Heart right ventricle (tissue), 16 donors: ENCODE measurements around the gene FBXL20. TPM values are rescaled to one million over a fixed set of nuclear protein-coding genes. Genes with fewer than 3 reads are reported as not detected.
A peak's percentile ranks its signal among the peaks of the same experiment; 100 is the strongest.
"Not testable (repeated sequence)": the region's sequence is repeated elsewhere in the genome, so short reads cannot be mapped to it uniquely, and the experiment has no call there.

Source experiments
- ATAC-seq, 8 donors: fragments of 200-7000 bp; cut with Tn5 transposase; one replicate each; pipeline ENCODE4 v1.9.1; 2020; ENCODE audit warnings: mild to moderate bottlenecking in 8 of 8, moderate library complexity in 8 of 8, moderate number of reproducible peaks in 1 of 8
- DNase-seq, 2 donors: peaks; one replicate each; pipeline ENCODE4 v3.0.0-alpha.2; 2020
- H3K27ac ChIP-seq, 10 donors: fragments of 200-600 bp; sonication (generic) in 2 of 10; one replicate each; pipeline versions ENCODE4 v1.5.0 to v1.8.0; 2020 to 2022; ENCODE audit warnings: mild to moderate bottlenecking in 3 of 10
- H3K27me3 ChIP-seq, 7 donors: fragments of 200-600 bp; one replicate each; pipeline ENCODE4 v1.8.0; 2021 to 2022; ENCODE audit warnings: mild to moderate bottlenecking in 2 of 7
- H3K36me3 ChIP-seq, 9 donors: fragments of 200-600 bp; sonication (generic) in 1 of 9; one replicate each; pipeline versions ENCODE4 v1.5.0 to v1.8.0; 2020 to 2022; ENCODE audit warnings: mild to moderate bottlenecking in 2 of 9
- H3K4me1 ChIP-seq, 9 donors: fragments of 200-600 bp; sonication (generic) in 1 of 9; one replicate each; pipeline versions ENCODE4 v1.5.0 to v1.8.0; 2020 to 2022; ENCODE audit warnings: mild to moderate bottlenecking in 4 of 9
- H3K4me3 ChIP-seq, 10 donors: fragments of 200-600 bp; sonication (generic) in 2 of 10; one replicate each; pipeline versions ENCODE4 v1.5.0 to v1.8.0; 2020 to 2022; ENCODE audit warnings: mild to moderate bottlenecking in 7 of 10, moderate library complexity in 2 of 10
- H3K9me3 ChIP-seq, 11 donors: fragments of 200-600 bp in 10 of 11; sonication (generic) in 2 of 11; one replicate each; pipeline versions ENCODE4 v1.5.0 to v1.8.0; 2013 to 2022; ENCODE audit warnings: mild to moderate bottlenecking in 2 of 11, control low read depth in 1 of 11, moderate library complexity in 1 of 11
- CTCF ChIP-seq, 9 donors: fragments of 200-600 bp; sonication (generic) in 2 of 9; IDR thresholded peaks; one replicate each; pipeline versions ENCODE4 v1.5.0 to v1.8.0; 2021 to 2022; ENCODE audit warnings: antibody characterized with exemption in 9 of 9, mild to moderate bottlenecking in 5 of 9, moderate library complexity in 1 of 9
- WGBS, 2 donors: extraction: QIAGEN DNeasy Blood & Tissue Kit; methylation state at CpG; one replicate each; pipeline ENCODE4 v1.1.7; 2013; ENCODE audit warnings: inconsistent platforms in 1 of 2; 5-methylcytosine and 5-hydroxymethylcytosine counted together
- intact Hi-C, 10 donors: fragments of 100-400 bp; cut with DNase I; formaldehyde crosslinking; loops; one replicate each; pipeline versions ENCODE4 v1.11.1 to v1.14.2; 2022
- polyA plus RNA-seq, 2 donors: library from polyadenylated mRNA; stranded (reverse); fragments of 200-250 nt; gene quantifications; one replicate each; pipeline ENCODE4 v1.2.3, GENCODE V29; 2013
- total RNA-seq, 10 donors: library from RNA; stranded (reverse); fragmentation: NEBNext Ultra II Directional in 3 of 10; extraction: Animal tissue kit (Norgen Biotek cat#: 25700) in 3 of 10; gene quantifications; one replicate each; pipeline versions ENCODE4 v1.2.1 to v1.2.4, GENCODE V29; 2021 to 2023
- donor health status: Arrhythmogenic right ventricular cardiomyopathy.
- donor health status: ischemic (EF 13 %, LVEDD 7.1; RV severe dilation, severe dysfunction).
- donor health status: healthy with polysubstance abuse.
- donor health status: DM: no; HTN: yes; CAD: no.
- donor health status: DM: no; HTN: no; CAD: no.
- donor health status: ischemic (EF 25% LVEDD 6.9; RV normal size, moderate dysfunction).
- donor health status: ischemic (EF 25% LVEDD 5.7; RV mildly dilated, moderate dysfunction).
- donor health status: healthy.
- donor health status: DM: yes; HTN: yes; CAD: no.
- donor health status: Ischemic cardiomyopathy.
- donor health status: ischemic (EF 35%, LVEDD 5.7; RV mildly dilated, moderate dysfunction).
- donor health status: nonischemic (EF 11% LVEDD 7.7; RV severe dilation, severe dysfunction).
- donor health status: DM: yes; HTN: yes; CAD: no.
- donor health status: PGD.
- donor health status: ischemic (EF 29% LVEDD 5.4; RV normal size, mild dysfunction).
- donor health status: nonischemic (EF 23%, LVEDD 6.1; RV moderate dilation, normal function).

The FBXL20 gene
- total and polyA plus RNA-seq, 12 donors = 1.7 to 19.7 (median 15.5) TPM

GRCh38 chr17:39294060-39294459 is 107.4 kb downstream of the FBXL20 start:
- Histone ChIP-seq H3K4me3 (no peak overlapping the region), H3K36me3 (peaks cover 0 to 95% (median 22%) of the 10 kb centered on the region in 9 donors), H3K9me3 (no peaks in the 10 kb centered on the region), H3K27me3 (no peaks in the 10 kb centered on the region), H3K4me1 (no peaks in the 10 kb centered on the region), H3K27ac (no peak overlapping the region)
- DNase-seq (no peak), ATAC-seq (no peak)
- TF ChIP-seq CTCF (IDR thresholded peaks at IDR 0.05) = no peak
- intact Hi-C loops = no loop called here

- 98 to 99% methylated on average over 8 of the region's 8 CpGs for WGBS, 2 donors
- H3K27ac ChIP-seq, H3K9me3 ChIP-seq, H3K27me3 ChIP-seq, intact Hi-C loops, ATAC-seq, DNase-seq, H3K4me3 ChIP-seq, H3K4me1 ChIP-seq: not testable (repeated sequence)
- peaks cover 0 to 88% (median 12%) of the 10 kb centered on the region in 9 donors for H3K36me3 ChIP-seq
These were observed 108.9 kb downstream of the FBXL20 start for GRCh38 chr17:39292546-39292945.

- DNase-seq, H3K4me3 ChIP-seq, H3K27me3 ChIP-seq, H3K9me3 ChIP-seq, ATAC-seq: not testable (repeated sequence)
- 78 to 85% methylated on average over 3 of the region's 3 CpGs for WGBS, 2 donors
- peaks cover 0 to 19% (median 0%) of the 10 kb centered on the region in 9 donors for H3K4me1 ChIP-seq
- peak overlapping the region in 4 of 10 donors; percentile 36 to 45 (median 38) for H3K27ac ChIP-seq
- peaks cover 0 to 81% (median 3%) of the 10 kb centered on the region in 9 donors for H3K36me3 ChIP-seq
- intact Hi-C loops = loop anchor here in 2 of 10 donors (10.0 kb wide), 2 partner anchors 58 to 118 kb away; partner anchors contain the start of gene FBXL20 (in 1 of the 2)
These were observed 114.9 kb downstream of the FBXL20 start for GRCh38 chr17:39286513-39286912.

GRCh38 chr17:39284685-39285084 is 116.7 kb downstream of the FBXL20 start:
- H3K9me3 ChIP-seq = no peaks in the 10 kb centered on the region
- ATAC-seq (no peak), DNase-seq (no peak)
- H3K36me3 ChIP-seq = peaks cover 0 to 79% (median 3%) of the 10 kb centered on the region in 9 donors
- H3K27ac ChIP-seq = peak overlapping the region in 1 of 10 donors; percentile 32
- 96 to 97% methylated on average over 5 of the region's 5 CpGs for WGBS, 2 donors
- no peak for TF ChIP-seq CTCF (IDR thresholded peaks at IDR 0.05)
- H3K27me3 ChIP-seq = no peaks in the 10 kb centered on the region
- peaks cover 0 to 30% (median 6%) of the 10 kb centered on the region in 9 donors for H3K4me1 ChIP-seq
- intact Hi-C loops = loop anchor here in 3 of 10 donors (5.0 to 10.0 kb wide), 3 partner anchors 60 to 120 kb away; partner anchors contain the start of gene FBXL20 (in 2 of the 3)
- H3K4me3 ChIP-seq = no peak overlapping the region

GRCh38 chr17:39283896-39284295 is 117.5 kb downstream of the FBXL20 start:
- ATAC-seq = no peak
- Histone ChIP-seq H3K4me3 (no peak overlapping the region), H3K9me3 (no peaks in the 10 kb centered on the region), H3K27me3 (no peaks in the 10 kb centered on the region), H3K27ac (peak overlapping the region in 1 of 10 donors; percentile 32), H3K36me3 (peaks cover 0 to 80% (median 7%) of the 10 kb centered on the region in 9 donors), H3K4me1 (peaks cover 0 to 30% (median 6%) of the 10 kb centered on the region in 9 donors)
- no peak for TF ChIP-seq CTCF (IDR thresholded peaks at IDR 0.05)
- no peak for DNase-seq
- 77 to 84% methylated on average over 1 of the region's 1 CpG for WGBS, 2 donors
- intact Hi-C loops = loop anchor here in 3 of 10 donors (5.0 to 10.0 kb wide), 3 partner anchors 61 to 121 kb away; partner anchors contain the start of gene FBXL20 (in 2 of the 3)
